Urinary bladder (tissue), 2 donors: Measurements from ENCODE around the gene CAVIN1. TPM values are rescaled to one million over a fixed set of nuclear protein-coding genes. Genes with fewer than 3 reads are reported as not detected.

Experiments
- polyA plus RNA-seq: library from polyadenylated mRNA; stranded (reverse); fragments of 200-250 nt; gene quantifications from one replicate; pipeline ENCODE4 v1.2.3, GENCODE V29; 2013
- small RNA-seq: library from RNA; depleted of rRNA; stranded (forward); fragments of <200 nt; gene quantifications from one replicate; pipeline ENCODE3, GENCODE V24; 2014
- total RNA-seq: library from RNA; depleted of rRNA; stranded (reverse); fragments of >200 nt; gene quantifications from one replicate; pipeline ENCODE4 v1.2.3, GENCODE V29; 2014
- donor health status: healthy.

The CAVIN1 gene
- total and polyA plus RNA-seq, 2 donors = 296 to 478 TPM

Small RNAs within 50 kb of the gene (small RNA-seq; reads per million reads assigned to genes)
- not detected for gene RNU7-97P

Other genes with a start within 250 kb of the CAVIN1 start
- gene KCNH4, start 242.1 kb downstream of the CAVIN1 start, total RNA-seq = 0.79 TPM
- gene KCNH4, start 242.1 kb downstream of the CAVIN1 start, polyA plus RNA-seq = 0.49 TPM
- gene HCRT, start 237.8 kb downstream of the CAVIN1 start, total RNA-seq = not detected
- not detected for gene HCRT, start 237.8 kb downstream of the CAVIN1 start, polyA plus RNA-seq
- gene GHDC, start 228.8 kb downstream of the CAVIN1 start, total RNA-seq = 6.7 TPM
- 32.0 TPM for gene GHDC, start 228.8 kb downstream of the CAVIN1 start, polyA plus RNA-seq
- 37.6 TPM for gene STAT5B, start 146.9 kb downstream of the CAVIN1 start, total RNA-seq
- gene STAT5B, start 146.9 kb downstream of the CAVIN1 start, polyA plus RNA-seq = 66.3 TPM
- gene STAT5A, start 134.8 kb downstream of the CAVIN1 start, total RNA-seq = 14.9 TPM
- 34.0 TPM for gene STAT5A, start 134.8 kb downstream of the CAVIN1 start, polyA plus RNA-seq
- gene STAT3, start 34.8 kb downstream of the CAVIN1 start, total RNA-seq = 96.4 TPM
- 143 TPM for gene STAT3, start 34.8 kb downstream of the CAVIN1 start, polyA plus RNA-seq
- gene ATP6V0A1, start 35.6 kb upstream of the CAVIN1 start, total RNA-seq = 72.1 TPM
- gene ATP6V0A1, start 35.6 kb upstream of the CAVIN1 start, polyA plus RNA-seq = 36.5 TPM
- gene NAGLU, start 113.0 kb upstream of the CAVIN1 start, total RNA-seq = 18.0 TPM
- gene NAGLU, start 113.0 kb upstream of the CAVIN1 start, polyA plus RNA-seq = 40.3 TPM
- 1.5 TPM for gene HSD17B1, start 129.7 kb upstream of the CAVIN1 start, total RNA-seq
- gene HSD17B1, start 129.7 kb upstream of the CAVIN1 start, polyA plus RNA-seq = 2.5 TPM
- 8.8 TPM for gene COASY, start 138.9 kb upstream of the CAVIN1 start, total RNA-seq
- 43.7 TPM for gene COASY, start 138.9 kb upstream of the CAVIN1 start, polyA plus RNA-seq
- 17.1 TPM for gene MLX, start 143.8 kb upstream of the CAVIN1 start, total RNA-seq
- gene MLX, start 143.8 kb upstream of the CAVIN1 start, polyA plus RNA-seq = 38.0 TPM
- 4.5 TPM for gene PSMC3IP, start 154.5 kb upstream of the CAVIN1 start, total RNA-seq
- gene PSMC3IP, start 154.5 kb upstream of the CAVIN1 start, polyA plus RNA-seq = 7.9 TPM
- 49.9 TPM for gene RETREG3, start 186.1 kb upstream of the CAVIN1 start, total RNA-seq
- gene RETREG3, start 186.1 kb upstream of the CAVIN1 start, polyA plus RNA-seq = 21.2 TPM
- gene TUBG1, start 186.4 kb upstream of the CAVIN1 start, total RNA-seq = 15.2 TPM
- gene TUBG1, start 186.4 kb upstream of the CAVIN1 start, polyA plus RNA-seq = 42.9 TPM
- 17.3 TPM for gene TUBG2, start 236.0 kb upstream of the CAVIN1 start, total RNA-seq
- gene TUBG2, start 236.0 kb upstream of the CAVIN1 start, polyA plus RNA-seq = 38.4 TPM